HG03432 (cell line): Measurements from ENCODE around the gene SWT1.
A peak's percentile ranks its signal among the peaks of the same experiment; 100 is the strongest.

ENCODE experiments used
- ATAC-seq: cut with Tn5 transposase; IDR thresholded peaks from one replicate; pipeline ENCODE4 v1.9.1; 2021; ENCODE audit warnings: mild to moderate bottlenecking, moderate library complexity; ENCODE audit not compliant: unreplicated experiment

SWT1 gene

GRCh38 chr1:185284533-185285276 lies 127.7 kb downstream of the SWT1 start:
- no peak for ATAC-seq

DNA sequence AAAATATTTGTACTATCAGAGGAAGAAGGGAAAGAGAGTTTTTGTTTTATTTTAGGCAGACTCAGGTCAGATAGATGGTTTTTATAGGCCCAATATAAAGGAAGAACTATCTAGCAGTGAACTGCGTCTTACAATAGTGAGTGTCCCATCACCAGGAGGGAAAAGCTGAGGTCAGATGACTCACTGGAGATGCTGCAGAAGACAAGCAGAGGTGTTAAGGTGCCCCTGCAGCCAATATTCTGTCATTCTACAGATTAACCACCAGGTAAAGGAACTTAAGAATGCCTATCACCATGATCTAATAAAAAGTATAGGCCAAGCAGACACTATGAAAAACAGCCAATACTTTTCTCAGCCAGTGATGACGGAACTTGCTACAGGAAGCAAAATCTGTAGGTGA lies 130.5 kb downstream of the SWT1 start:
- no peak for ATAC-seq

DNA sequence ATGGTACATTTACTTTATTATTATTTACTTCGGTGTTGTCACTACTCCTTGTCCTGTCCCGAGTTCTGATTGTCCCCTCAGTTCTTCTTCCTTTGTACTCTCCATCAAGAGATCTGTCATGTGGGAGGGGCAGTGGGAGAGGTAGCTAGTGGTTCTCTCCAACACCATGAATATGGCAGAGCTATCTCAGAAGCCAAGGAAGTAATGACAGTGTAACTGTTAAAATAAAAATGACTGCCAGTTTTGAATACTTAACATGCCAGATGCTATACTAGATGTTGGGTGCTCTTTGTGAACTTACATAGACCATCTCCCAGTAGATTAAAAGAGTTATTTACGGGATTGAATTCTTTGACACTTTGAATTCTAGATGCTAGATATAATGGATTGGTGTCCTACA lies 131.5 kb downstream of the SWT1 start:
- no peak for ATAC-seq

- no peak for ATAC-seq
These were observed 132.9 kb downstream of the SWT1 start for GRCh38 chr1:185289880-185290279.

DNA sequence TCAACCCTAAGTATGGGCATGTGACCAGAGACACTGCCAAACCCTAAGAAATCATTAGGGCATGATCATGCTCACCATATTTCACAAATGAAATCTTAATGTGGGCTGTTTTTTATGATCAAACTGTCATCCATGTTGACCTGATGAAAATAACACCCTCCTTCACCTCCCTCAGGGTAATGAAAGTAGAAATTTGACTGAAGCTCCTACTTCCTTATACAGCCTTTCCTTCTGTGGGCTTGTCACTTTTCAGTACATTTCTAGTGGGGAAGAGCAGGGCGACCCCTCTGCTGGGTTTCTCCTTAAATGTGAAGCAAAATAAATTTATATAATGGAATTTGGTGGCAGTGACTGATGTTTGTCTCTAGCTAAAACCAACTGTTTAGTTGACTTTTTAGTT lies 134.2 kb downstream of the SWT1 start:
- ATAC-seq: no peak

- ATAC-seq: no peak
These were observed 134.7 kb downstream of the SWT1 start for GRCh38 chr1:185291652-185292051.

DNA sequence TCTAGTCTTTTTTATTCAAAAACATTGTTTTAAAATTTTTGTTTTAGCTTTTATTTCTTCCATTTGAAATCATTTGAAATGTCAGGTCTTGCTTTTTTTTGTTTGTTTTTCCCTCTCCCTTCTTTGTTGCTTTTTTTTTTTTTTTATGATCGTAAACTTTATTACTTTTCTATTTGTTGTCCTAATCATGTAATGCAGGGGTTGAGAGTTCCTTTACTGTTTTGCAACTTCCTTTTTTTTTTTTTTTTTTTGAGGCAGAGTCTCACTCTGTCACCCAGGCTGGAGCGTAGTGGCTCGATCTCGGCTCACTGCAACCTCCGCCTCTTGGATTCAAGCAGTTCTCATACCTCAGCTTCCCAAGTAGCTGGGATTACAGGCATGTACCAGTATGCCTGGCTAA lies 135.3 kb downstream of the SWT1 start:
- ATAC-seq: no peak

GRCh38 chr1:185293967-185294542 lies 137.1 kb downstream of the SWT1 start:
- ATAC-seq: no peak

DNA sequence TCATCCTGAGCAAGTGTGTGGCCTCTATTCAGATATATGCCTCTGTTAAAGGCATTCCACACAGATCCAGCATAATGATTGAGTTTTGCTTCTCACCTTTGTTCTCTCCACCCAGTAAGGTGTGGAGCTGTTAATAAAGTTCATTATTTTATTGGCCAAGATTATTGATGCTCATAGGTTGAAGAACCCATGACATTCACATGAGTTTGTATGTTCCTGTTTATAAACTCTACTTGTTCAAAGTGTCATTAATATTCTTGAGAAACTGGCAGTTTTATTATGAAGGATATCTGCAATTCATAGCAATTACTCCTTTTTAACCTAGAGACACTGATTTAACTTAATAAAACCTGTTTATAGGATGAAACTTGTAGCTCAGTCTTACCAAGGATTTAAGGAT lies 138.1 kb downstream of the SWT1 start:
- ATAC-seq: no peak

DNA sequence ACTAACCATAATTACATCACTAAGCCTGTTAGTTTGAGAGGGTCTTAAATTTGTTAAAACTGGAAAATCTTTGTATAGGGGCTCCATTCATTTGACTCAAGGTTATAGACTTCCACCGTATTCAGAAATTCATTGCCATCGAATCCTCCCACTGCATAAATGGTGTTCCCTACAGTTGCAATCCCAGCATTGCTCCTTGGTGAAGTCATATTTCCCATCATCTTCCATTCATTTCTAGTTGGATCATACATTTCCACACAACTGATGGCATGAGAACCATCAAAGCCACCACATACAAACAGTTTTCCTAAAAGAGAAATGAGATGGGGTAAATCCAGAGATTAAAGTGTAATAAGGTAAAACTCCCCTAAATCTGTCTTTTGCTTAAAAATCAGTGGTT lies 141.0 kb downstream of the SWT1 start:
- ATAC-seq: no peak

DNA sequence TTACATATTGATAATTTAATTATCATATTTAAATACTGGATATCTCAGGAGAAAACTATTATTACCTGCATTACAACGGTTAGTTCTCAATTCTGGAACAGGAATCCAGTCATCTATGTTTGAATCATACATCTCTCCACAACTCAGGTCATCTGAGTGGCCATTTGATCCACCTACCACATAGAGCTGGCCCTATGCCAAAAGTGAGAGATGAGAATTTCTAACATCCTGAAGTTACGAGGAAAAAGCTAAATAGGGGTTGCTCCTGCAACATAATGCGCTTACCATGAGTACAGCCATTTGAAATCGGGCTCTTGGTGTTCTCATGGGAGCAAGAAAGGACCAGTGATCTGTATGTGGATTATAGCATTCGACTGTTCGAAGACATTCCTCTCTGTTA lies 143.2 kb downstream of the SWT1 start:
- ATAC-seq: no peak

- ATAC-seq: no peak
These were observed 148.5 kb downstream of the SWT1 start for GRCh38 chr1:185305419-185305818.

DNA sequence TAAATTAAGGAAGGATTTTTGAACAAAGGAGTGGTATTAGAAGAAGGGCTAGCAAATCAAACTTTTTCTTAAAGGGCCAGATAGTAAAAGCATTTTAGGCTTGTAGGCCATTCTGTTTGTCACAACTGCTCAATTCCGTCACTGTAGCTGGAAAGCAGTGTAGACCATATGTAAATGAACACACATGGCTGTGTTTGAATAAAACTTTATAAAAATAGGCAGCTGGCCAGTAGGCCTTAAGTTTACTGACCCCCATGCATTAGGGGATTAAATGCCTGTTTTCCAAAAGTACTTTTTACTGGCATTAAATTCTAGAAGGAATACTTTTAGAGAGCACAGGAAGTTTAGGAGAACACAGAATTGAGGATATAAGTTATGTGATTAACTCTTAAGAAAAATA lies 151.2 kb downstream of the SWT1 start:
- ATAC-seq: no peak

DNA sequence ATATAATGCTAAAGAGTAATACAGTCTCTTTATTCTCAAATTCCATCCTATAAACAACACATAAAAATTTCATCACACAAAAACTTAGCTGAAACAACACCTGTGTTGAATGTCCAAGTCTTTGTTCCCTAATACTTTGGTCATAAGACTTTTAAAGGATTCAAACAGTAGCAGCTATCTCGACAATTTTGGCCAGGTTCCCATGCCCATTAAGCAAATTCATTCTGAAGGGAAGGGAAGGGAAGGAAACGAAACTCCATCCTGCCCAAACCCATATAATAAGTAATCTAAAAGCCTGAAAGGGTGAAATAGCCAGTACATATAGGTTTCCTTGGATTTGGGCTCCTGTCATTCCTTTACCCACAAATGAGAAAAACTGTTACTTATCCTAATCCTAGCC lies 152.6 kb downstream of the SWT1 start:
- ATAC-seq: no peak

DNA sequence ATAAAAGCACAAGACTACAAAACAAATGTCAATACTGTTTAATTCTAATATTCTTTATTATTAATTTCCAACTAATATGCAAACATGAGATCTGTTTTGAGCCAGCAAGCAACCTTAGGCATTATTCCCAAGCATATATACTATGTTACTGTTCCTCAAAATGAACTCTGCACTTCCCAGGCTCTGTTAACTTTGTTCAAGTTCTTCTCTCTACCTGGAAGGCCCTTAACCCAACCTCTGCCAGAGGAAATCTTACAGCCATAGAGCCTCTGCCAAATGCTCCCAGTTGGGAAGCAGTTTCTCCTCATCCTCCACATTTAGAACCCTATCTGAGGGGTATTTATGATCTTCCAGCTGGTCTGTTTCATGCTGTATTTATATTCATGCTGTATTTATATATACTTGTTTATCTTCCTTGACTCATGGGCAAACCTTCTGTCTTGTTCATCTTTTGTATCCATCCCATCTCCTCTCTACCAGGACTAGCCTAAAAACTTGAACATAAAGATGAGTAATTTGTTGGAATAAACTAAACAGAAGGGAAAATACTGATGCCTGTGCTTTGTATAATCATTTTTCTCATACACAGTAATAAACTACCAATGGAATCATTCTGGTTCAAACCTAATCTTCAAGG lies 154.7 kb downstream of the SWT1 start:
- ATAC-seq: no peak

- no peak for ATAC-seq
These were observed 155.6 kb downstream of the SWT1 start for GRCh38 chr1:185312361-185313138.

DNA sequence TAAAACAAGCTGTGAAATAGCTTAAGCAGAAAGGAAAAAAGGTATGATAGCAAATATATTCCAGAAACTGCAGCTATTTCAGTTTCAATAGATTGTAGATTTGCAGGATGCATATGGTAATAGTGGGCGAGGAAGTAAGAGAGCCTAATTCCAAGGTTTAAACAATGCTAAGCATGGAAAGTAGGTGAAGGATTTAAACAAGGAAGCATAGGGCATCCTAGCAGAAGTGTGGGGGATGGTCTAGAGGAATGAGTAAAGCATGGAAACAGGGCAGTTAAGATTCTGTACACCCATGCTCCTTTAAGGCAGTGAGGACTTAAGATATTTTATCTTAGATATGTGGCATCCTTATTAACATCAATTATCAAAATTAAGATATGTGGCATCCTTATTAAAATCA lies 157.4 kb downstream of the SWT1 start:
- ATAC-seq: no peak

DNA sequence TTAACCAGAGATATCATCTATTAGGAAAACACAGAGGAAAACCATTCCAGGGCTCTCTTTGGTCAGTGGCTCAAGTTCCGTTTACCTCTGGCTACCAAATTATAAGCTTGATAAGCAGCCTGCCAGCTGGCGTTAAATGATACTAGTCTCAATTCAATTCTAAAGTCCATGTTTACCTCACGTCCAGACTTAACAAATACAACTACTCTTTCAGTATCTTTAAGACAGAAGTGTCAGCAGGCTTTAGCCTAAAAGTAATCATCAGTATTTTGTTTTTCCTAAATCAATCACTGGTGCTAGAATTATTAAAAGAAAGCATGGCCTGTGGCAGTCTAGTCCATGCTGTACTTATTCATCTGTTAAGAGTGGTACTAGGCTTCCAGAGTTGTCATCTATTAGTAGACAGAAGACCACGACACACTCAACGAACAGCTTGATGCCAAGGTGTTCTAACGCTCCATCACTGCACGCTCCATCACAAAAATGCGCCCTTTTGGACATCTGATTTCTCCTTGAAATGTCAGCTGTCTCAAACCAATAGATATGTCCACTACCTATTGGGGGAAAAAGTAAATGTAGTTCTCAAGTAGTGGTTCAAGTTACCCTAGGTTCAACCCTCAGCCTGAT lies 158.6 kb downstream of the SWT1 start:
- ATAC-seq: peak; percentile 0

DNA sequence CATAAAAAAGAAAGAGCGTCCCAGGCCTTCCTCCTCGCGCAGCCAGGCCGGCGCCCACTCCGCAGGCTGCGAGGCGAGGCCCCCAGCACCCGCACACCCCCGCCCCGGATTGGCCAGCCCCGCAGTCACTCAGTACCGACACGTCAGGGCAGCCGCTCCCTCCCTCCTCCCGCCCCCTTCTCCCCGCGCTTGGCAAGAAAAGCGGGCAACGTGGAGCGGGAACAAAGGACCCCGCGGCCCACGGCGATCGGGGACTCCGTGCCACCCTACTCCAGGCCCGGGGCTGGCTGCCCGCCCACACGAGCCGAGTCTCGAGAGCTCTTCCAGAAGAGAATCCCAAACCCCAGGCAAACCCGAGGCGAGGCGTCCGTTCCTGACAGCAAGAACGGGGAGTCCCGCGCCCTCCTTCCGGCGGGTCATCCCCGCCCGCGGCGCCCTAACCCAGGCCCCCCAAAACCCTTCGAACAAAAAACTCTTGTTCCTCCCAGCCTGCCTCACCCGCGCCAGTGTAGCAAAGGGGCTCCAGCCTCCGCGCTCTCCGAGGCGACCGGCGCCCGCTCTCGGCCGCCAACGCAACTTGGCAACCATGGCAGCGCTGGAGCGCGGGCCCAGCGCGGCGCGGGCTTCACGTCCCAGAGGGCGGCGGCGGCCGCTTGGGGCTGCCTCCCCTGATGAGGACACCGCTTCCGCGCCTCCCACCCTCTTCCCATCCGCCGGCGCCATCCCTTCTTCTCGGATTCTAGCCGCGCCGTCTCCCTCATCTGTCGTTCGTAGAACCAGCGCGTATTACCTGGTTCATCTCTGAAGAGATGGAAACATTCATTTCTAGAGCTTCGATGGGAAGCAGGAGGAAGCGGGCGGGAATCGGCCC lies 159.4 kb downstream of the SWT1 start:
- ATAC-seq: peak; percentile 56
